HG02623 (cell line): ENCODE measurements around the gene PPM1M.

Source experiments
- ATAC-seq: cut with Tn5 transposase; IDR thresholded peaks from one replicate; pipeline ENCODE4 v1.9.1; 2021; ENCODE audit warnings: moderate library complexity; ENCODE audit not compliant: unreplicated experiment

The PPM1M gene

DNA sequence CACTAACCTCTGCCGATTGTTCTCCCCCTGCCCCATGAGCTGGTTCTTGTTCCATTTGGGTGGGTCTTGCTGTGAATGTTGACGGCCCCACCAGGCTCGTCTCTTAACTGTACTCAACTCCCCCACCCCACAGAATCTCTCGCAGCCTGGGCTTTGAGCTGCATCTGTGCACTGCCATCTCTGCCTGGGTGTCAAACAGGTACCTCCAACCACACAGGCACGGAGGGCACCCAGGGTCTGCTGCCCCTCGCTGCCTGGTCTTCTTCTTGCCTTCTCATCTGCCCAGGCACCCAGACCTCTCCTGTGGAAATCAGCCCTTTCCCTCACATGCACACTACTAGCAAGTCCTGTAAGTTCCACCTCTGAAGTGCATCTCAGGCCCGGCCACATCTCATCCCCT is 30.2 kb upstream of the PPM1M start:
- ATAC-seq, result no peak

- no peak for ATAC-seq
These were observed 28.8 kb upstream of the PPM1M start for GRCh38 chr3:52216585-52217408.

- no peak for ATAC-seq
These were observed 28.2 kb upstream of the PPM1M start for GRCh38 chr3:52217409-52217805.

GRCh38 chr3:52218026-52218425 is 27.5 kb upstream of the PPM1M start:
- no peak for ATAC-seq

DNA sequence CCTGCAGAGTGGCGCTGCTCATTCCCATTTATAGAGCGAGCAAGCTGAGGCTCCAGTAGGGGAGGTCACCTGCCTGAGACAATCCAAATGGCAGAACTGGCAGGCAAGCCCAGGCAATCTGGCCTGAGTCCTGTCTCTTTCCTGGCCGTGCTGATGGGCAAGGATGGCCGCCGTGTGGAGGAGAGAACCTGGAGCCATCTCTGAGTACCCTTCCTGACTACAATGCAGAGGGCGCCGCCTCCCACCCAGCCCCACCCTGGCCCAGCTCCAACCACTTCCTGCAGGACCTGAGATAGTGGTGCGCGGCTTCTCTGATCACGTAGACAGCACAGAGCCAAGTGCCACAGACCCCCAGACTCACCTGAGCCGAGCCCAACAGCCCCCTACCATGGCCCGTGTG is 27.1 kb upstream of the PPM1M start:
- no peak for ATAC-seq

GRCh38 chr3:52218937-52219650 is 26.5 kb upstream of the PPM1M start:
- no peak for ATAC-seq

GRCh38 chr3:52220380-52221026 is 25.1 kb upstream of the PPM1M start:
- ATAC-seq, result no peak

DNA sequence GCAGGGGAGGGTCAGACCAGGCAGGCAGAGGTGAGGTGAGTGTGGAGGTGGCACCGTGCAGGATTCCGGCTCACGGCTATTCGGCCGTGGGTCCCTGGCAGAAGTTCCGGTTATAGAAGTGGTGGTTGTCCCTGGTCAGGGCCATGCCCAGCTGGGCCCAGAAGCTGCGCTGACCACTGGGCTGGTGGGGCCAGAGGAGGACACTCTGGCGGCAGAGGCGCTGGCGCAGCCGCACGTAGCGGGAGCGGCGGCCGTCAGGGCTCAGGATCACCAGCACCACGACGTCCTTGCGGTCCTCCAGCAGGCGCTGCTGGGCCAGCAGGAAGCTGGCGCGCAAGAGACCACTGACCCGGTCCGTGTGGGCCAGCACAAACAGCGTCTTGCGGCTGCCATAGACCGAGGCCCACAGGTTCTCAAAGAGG is 24.4 kb upstream of the PPM1M start:
- no peak for ATAC-seq

GRCh38 chr3:52221563-52222318 is 23.8 kb upstream of the PPM1M start:
- no peak for ATAC-seq

GRCh38 chr3:52222319-52223221 is 23.0 kb upstream of the PPM1M start:
- ATAC-seq, result no peak

DNA sequence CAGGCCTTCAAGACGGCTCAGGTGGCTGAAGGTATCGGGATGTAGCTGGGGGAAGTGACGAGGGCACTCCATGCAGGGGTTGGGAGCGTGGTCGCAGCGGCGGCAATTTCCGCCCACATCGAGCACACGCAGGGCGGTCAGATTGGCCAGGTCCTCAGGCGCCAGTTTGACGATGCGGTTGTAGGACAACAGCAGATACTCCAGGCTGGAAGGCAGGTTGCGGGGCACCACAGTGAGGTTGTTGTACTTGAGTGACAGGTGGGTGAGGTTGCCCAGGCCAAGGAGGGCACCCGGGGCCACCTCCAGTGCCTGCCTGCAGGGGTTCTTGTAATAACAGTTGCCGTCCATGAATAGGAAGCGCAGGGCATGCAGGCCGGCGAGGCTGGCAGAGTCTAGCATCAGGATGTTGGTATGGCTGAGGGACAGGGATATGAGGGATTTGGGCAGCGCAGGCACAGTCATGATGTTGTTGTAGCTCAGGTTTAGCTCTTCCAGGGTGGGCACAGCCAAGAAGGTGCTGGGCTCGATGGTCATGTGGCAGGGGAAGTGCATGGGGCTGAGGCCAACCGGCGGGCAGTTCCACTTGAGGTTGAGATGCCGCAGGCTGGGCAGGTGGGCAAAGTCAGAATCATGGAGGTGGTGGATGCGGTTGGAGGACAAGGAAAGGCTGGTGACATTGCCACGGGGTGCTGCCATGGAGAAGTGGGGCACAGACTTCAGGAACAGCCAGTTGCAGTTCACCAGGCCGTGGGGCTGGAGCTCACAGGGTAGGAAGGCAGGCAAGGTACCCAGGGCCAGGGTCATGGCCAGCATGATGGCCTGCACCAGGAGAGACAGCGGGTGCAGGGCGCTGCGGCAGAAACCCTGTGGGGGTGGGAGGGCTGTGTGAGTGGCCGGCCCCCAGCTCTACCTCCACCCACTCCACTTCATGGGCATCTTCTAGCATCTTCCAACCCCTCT is 21.8 kb upstream of the PPM1M start:
- no peak for ATAC-seq

GRCh38 chr3:52225452-52226228 is 19.9 kb upstream of the PPM1M start, which contains the start of gene TLR9:
Gene TLR9, minus strand, starts transcription at chr3:52225645. Its CDS starts 116 bp downstream, at chr3:52225529.
- peak; percentile 79 for ATAC-seq

DNA sequence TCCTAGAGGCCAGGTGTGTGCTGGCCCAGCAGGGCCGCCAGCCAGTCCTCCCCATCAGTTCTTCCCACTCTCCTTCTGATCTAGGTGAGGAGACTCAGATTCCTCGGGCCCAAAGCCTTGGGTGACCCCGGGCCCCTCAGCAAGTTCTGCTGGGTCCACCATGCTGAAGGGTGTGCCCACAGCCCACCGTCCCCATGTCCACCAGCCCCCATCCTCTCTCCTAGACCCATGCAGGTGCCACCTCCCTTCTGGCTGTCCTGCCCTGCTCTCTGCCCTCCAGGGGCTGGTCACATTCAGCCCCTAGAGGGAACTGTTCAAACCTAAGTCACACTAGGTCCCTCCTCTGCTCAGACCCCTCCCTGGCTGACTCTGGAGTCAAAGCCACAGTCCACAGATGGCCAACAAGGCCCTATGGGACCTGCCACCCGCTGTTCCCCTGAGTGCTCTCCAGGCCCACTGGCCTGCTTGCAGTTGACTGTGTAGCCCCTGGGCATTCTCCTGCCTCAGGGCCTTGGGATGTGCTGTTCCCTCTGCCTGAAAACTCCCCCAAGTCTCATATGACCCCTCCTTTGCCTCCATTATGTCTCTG is 19.2 kb upstream of the PPM1M start:
- peak; percentile 6 for ATAC-seq

GRCh38 chr3:52227117-52227516 is 18.4 kb upstream of the PPM1M start:
- ATAC-seq, result no peak

GRCh38 chr3:52227766-52228165 is 17.8 kb upstream of the PPM1M start:
- no peak for ATAC-seq

GRCh38 chr3:52228266-52228665 is 17.3 kb upstream of the PPM1M start:
- ATAC-seq, result no peak

GRCh38 chr3:52228751-52229291 is 16.7 kb upstream of the PPM1M start:
- ATAC-seq, result no peak
